GM12892 (cell line): ENCODE data around the gene PDIK1L.
"Not testable (repeated sequence)": the region's sequence is repeated elsewhere in the genome, so short reads cannot be mapped to it uniquely, and the experiment has no call there.

Experiments
- DNase-seq: peaks from one replicate; pipeline ENCODE4 v3.0.0; 2011; ENCODE audit not compliant: insufficient read length
- FAIRE-seq: peaks from 2 replicates; lab custom pipeline; 2011; peaks lifted over from hg19 to GRCh38; lab: Jason Lieb, UNC
- POLR2A ChIP-seq: IDR thresholded peaks from 2 replicates; pipeline ENCODE4 v1.6.1; 2011; ENCODE audit warnings: low read depth, low read length, control low read depth
- POLR2AphosphoS5 ChIP-seq: IDR thresholded peaks from 2 replicates; pipeline ENCODE4 v1.6.1; 2011; ENCODE audit warnings: low read depth, low read length, control low read depth
- TAF1 ChIP-seq: IDR thresholded peaks from 2 replicates; pipeline ENCODE4 v1.6.1; 2011; ENCODE audit warnings: low read depth, mild to moderate bottlenecking, control low read depth, low read length, borderline replicate concordance

The PDIK1L gene

GRCh38 chr1:26094076-26094669 lies 17.5 kb upstream of the PDIK1L start:
- FAIRE-seq (no peak), DNase-seq (no peak)
- no peak for TF ChIP-seq POLR2A
- TF ChIP-seq TAF1, result no peak
- no peak for TF ChIP-seq POLR2AphosphoS5

- TF ChIP-seq POLR2A (no peak), POLR2AphosphoS5 (no peak), TAF1 (no peak)
- DNase-seq (no peak), FAIRE-seq (no peak)
Measured at GRCh38 chr1:26094677-26095383, 16.8 kb upstream of the PDIK1L start.

- FAIRE-seq (no peak), DNase-seq (no peak)
- TF ChIP-seq POLR2A, result no peak
- no peak for TF ChIP-seq POLR2AphosphoS5
- TF ChIP-seq TAF1, result no peak
Measured at GRCh38 chr1:26096471-26096870, 15.2 kb upstream of the PDIK1L start.

- no peak for DNase-seq
- no peak for TF ChIP-seq POLR2AphosphoS5
- no peak for TF ChIP-seq POLR2A
- no peak for TF ChIP-seq TAF1
- no peak for FAIRE-seq
Measured at GRCh38 chr1:26097696-26098095, 13.9 kb upstream of the PDIK1L start.

GRCh38 chr1:26098602-26099001 lies 13.0 kb upstream of the PDIK1L start:
- no peak for DNase-seq
- FAIRE-seq, result no peak
- TF ChIP-seq POLR2A (no peak), POLR2AphosphoS5 (no peak), TAF1 (no peak)

- FAIRE-seq, result no peak
- no peak for TF ChIP-seq POLR2AphosphoS5
Measured at GRCh38 chr1:26099780-26100179, 11.8 kb upstream of the PDIK1L start.

GRCh38 chr1:26100204-26100603 lies 11.4 kb upstream of the PDIK1L start:
- not testable (repeated sequence) for DNase-seq, FAIRE-seq

More at GRCh38 chr1:26099780-26100179, 11.8 kb upstream of the PDIK1L start:
- DNase-seq, result no peak

GRCh38 chr1:26102119-26102518 lies 9.5 kb upstream of the PDIK1L start:
- no peak for FAIRE-seq
- no peak for TF ChIP-seq TAF1
- TF ChIP-seq POLR2AphosphoS5, result no peak
- no peak for TF ChIP-seq POLR2A

GRCh38 chr1:26102526-26102925 lies 9.1 kb upstream of the PDIK1L start:
- TF ChIP-seq POLR2A, result no peak
- no peak for TF ChIP-seq TAF1
- no peak for TF ChIP-seq POLR2AphosphoS5
- FAIRE-seq (no peak), DNase-seq (no peak)

More at GRCh38 chr1:26102119-26102518, 9.5 kb upstream of the PDIK1L start:
- no peak for DNase-seq

GRCh38 chr1:26105226-26105548 lies 6.4 kb upstream of the PDIK1L start:
- not testable (repeated sequence) for FAIRE-seq, DNase-seq

- no peak for TF ChIP-seq POLR2AphosphoS5
- TF ChIP-seq POLR2A, result no peak
- no peak for TF ChIP-seq TAF1
- DNase-seq (no peak), FAIRE-seq (no peak)
Measured at GRCh38 chr1:26109229-26110164, 2.1 kb upstream of the PDIK1L start.
